Type B pancreatic cell (in vitro differentiated cells): ENCODE results near the gene CD99L2. TPM values are rescaled to one million over a fixed set of nuclear protein-coding genes. Genes with fewer than 3 reads are reported as not detected.

Source experiments
- DNase-seq: peaks from one replicate; pipeline ENCODE4 v3.0.0; 2021; ENCODE audit warnings: mixed read lengths; ENCODE audit not compliant: unreplicated experiment; ENCODE audit errors: extremely low spot score
- H3K27ac Mint-ChIP-seq: 2 replicates; pipeline ENCODE4 v1.8.0; 2021; ENCODE audit warnings: mild to moderate bottlenecking, mixed read lengths
- H3K27me3 Mint-ChIP-seq: 2 replicates; pipeline ENCODE4 v1.8.0; 2021; ENCODE audit warnings: mixed read lengths
- H3K36me3 Mint-ChIP-seq: 2 replicates; pipeline ENCODE4 v1.8.0; 2021; ENCODE audit warnings: mixed read lengths
- H3K4me1 Mint-ChIP-seq: one replicate; pipeline ENCODE4 v1.8.0; 2021; ENCODE audit warnings: mixed read lengths; ENCODE audit not compliant: unreplicated experiment
- H3K4me3 Mint-ChIP-seq: 2 replicates; pipeline ENCODE4 v1.8.0; 2021; ENCODE audit warnings: mild to moderate bottlenecking, mixed read lengths
- H3K9me3 Mint-ChIP-seq: 2 replicates; pipeline ENCODE4 v1.8.0; 2021; ENCODE audit warnings: mixed read lengths
- total RNA-seq: library from RNA; stranded (reverse); gene quantifications from 2 replicates; pipeline ENCODE4 v1.2.1, GENCODE V29; 2021; ENCODE audit warnings: low replicate concordance
- TF ChIP-seq, protein P1 (sequence below): fragments of 200-600 bp; sonication (generic); conservative IDR thresholded peaks from 2 replicates; pipeline ENCODE4 v1.5.0; 2021; ENCODE audit warnings: antibody characterized with exemption, mild to moderate bottlenecking

Gene CD99L2
- total RNA-seq, 1 donor from 2014 or later: 35.1 TPM

DNA sequence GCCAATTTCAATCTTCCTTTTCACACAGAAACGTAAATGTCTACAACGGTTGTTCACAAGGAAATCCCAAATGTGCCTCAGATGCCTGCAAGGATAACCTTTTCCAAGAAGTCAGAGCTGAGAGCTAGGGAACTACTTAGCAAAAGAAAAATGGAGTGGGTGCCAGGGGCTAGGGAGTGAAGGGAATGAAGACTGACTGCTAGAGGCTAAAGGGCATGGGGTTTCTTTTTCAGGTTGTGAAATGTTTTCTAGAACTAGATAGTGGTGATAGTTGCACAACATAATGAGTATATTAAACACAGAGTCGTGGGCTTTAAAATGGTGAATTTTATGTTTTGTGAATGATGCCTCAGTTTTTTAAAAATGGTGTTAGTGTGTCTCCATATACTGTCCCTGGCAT, 53.4 kb downstream of the CD99L2 start:
- TF ChIP-seq, protein P1, sequence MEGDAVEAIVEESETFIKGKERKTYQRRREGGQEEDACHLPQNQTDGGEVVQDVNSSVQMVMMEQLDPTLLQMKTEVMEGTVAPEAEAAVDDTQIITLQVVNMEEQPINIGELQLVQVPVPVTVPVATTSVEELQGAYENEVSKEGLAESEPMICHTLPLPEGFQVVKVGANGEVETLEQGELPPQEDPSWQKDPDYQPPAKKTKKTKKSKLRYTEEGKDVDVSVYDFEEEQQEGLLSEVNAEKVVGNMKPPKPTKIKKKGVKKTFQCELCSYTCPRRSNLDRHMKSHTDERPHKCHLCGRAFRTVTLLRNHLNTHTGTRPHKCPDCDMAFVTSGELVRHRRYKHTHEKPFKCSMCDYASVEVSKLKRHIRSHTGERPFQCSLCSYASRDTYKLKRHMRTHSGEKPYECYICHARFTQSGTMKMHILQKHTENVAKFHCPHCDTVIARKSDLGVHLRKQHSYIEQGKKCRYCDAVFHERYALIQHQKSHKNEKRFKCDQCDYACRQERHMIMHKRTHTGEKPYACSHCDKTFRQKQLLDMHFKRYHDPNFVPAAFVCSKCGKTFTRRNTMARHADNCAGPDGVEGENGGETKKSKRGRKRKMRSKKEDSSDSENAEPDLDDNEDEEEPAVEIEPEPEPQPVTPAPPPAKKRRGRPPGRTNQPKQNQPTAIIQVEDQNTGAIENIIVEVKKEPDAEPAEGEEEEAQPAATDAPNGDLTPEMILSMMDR: no peak
- Mint-ChIP-seq H3K4me3 (no peak overlapping the region), H3K9me3 (no peaks in the 10 kb centered on the region), H3K27ac (no peak overlapping the region), H3K4me1 (peaks cover 5% of the 10 kb centered on the region), H3K27me3 (no peaks in the 10 kb centered on the region), H3K36me3 (no peaks in the 10 kb centered on the region)
- no peak for DNase-seq

DNA sequence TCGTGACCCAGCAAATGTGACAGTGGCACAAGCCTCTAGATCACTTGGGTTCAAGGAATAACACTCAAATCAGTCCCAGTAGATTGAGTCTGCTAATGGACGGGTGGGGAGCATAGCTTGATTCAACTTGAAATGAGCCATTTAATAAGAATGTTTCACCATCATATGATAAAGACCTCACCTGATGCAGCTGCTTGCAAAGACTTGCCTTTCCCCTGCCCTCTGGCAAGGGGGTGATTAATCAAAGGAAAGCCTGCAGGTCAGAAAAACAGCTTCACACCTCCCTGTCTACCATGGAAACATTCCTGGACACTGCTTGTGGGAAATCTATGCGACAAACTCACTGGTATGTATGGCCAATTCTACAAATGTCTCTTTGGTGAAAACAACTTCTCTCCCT, 54.5 kb downstream of the CD99L2 start:
- H3K27me3 Mint-ChIP-seq: no peaks in the 10 kb centered on the region
- H3K4me1 Mint-ChIP-seq: peaks cover 5% of the 10 kb centered on the region
- no peaks in the 10 kb centered on the region for H3K9me3 Mint-ChIP-seq

DNA sequence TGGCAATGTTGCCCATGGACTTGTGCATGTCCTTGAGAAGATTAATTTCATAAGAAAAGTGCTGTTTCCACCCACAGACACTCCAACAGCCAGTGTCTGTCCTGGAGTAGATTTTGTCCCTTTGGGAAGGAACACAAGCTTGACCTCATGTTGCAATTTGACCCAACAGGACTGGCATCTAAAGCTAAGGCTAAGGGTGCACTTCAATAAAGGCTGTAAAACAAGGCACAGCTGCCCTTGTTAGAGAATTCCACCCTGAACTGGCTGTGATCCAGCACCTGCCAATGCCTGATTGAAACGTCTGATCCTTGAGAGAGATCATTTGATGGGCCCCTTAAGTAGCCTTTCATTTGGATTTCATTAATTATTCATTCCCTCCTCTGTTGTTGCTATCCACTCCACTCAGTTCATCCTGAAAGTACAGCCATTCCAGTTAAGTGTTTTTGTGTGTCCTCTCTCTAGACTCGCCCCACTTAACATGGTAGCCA, 56.2 kb downstream of the CD99L2 start:
- no peaks in the 10 kb centered on the region for H3K36me3 Mint-ChIP-seq
- TF ChIP-seq, protein P1: no peak
- H3K4me1 Mint-ChIP-seq: peaks cover 5% of the 10 kb centered on the region
- H3K27me3 Mint-ChIP-seq: no peaks in the 10 kb centered on the region
- H3K27ac Mint-ChIP-seq: no peak overlapping the region
- DNase-seq: no peak
- H3K9me3 Mint-ChIP-seq: no peaks in the 10 kb centered on the region
- H3K4me3 Mint-ChIP-seq: no peak overlapping the region

More for the DNA sequence above, 54.5 kb downstream of the CD99L2 start:
- TF ChIP-seq, protein P1: no peak
- Mint-ChIP-seq H3K4me3 (no peak overlapping the region), H3K36me3 (no peaks in the 10 kb centered on the region), H3K27ac (no peak overlapping the region)
- no peak for DNase-seq

DNA sequence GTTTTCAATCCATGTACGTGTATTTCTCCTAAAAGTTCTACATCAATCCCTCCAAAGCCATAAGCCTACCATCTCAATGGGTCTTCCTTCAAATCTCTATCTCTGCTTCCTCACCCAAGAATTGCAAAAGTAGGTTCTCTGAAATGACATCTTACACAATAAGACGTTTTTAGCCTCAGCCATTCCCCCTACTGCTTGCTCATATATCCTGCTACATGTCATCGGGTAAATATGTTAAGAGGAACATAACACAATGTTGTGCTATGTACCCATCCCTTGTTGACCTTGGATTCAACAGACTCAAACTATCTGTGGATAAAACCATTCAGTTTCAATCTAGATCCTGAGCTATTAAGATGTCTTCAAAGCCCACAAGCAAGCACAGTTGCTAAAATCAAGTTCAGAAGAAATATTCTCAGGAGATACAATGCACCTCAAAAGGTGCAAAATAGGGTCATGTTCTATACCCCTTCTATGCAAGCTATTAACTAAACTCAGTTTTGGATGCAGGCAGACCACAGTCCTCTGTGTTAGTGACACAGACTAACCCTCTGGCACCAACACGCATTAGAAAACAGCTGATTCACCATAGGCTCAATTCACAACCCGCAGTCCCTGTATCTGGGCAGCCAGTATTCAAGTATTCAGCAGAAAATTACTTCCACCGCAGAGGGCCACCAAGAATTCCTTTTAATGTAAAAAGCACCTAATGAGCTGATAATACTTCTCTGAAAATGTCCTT, 56.8 kb downstream of the CD99L2 start:
- Mint-ChIP-seq H3K27ac (no peak overlapping the region), H3K4me1 (peaks cover 5% of the 10 kb centered on the region), H3K4me3 (no peak overlapping the region), H3K36me3 (no peaks in the 10 kb centered on the region), H3K27me3 (no peaks in the 10 kb centered on the region), H3K9me3 (no peaks in the 10 kb centered on the region)
- DNase-seq: no peak
- TF ChIP-seq, protein P1: no peak

DNA sequence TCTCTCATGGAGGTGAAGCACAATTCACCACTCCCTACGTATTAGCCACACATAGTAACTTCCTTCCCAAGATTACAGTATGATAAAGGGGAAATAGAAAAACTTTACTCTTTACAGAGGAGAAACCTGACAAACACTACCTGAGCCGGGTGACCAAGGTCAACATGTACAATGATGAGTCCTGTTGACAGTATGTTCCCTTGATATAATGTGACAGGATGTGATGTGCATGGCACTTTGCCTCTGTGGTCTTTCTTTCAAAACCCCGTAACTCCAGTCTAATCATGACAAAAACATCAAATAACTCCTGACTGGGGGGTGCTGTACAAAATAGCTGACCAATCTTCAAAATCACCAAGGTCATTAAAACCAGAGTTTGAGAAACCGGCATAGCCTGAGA, 60.6 kb downstream of the CD99L2 start:
- TF ChIP-seq, protein P1: no peak
- no peaks in the 10 kb centered on the region for H3K27me3 Mint-ChIP-seq
- peaks cover 10% of the 10 kb centered on the region for H3K9me3 Mint-ChIP-seq

More for the DNA sequence above, 60.6 kb downstream of the CD99L2 start:
- DNase-seq: no peak
- H3K4me3 Mint-ChIP-seq: no peak overlapping the region
- no peak overlapping the region for H3K27ac Mint-ChIP-seq
- peaks cover 8% of the 10 kb centered on the region for H3K36me3 Mint-ChIP-seq
- H3K4me1 Mint-ChIP-seq: no peaks in the 10 kb centered on the region
